A673 (cell line): ENCODE data around the gene MLST8. TPM values are rescaled to one million over a fixed set of nuclear protein-coding genes. Genes with fewer than 3 reads are reported as not detected.
A peak's percentile ranks its signal among the peaks of the same experiment; 100 is the strongest.

Experiments used
- BruUV-seq: library from RNA; stranded (reverse); fragments of 400-500 nt; replicated peaks from 2 replicates; lab custom pipeline; 2021; lab: Mats Ljungman, UMichigan
- CTCF ChIA-PET: fragments of 300-600 bp; sonication (Branson Sonifier 250); formaldehyde crosslinking; loops from one replicate; lab custom pipeline; 2022; ENCODE audit warnings: antibody characterized with exemption; lab: Charles Lee
- POLR2A ChIA-PET: fragments of 300-600 bp; sonication (Branson Sonifier 250); formaldehyde crosslinking; loops from one replicate; lab custom pipeline; 2022; ENCODE audit warnings: antibody characterized with exemption; ENCODE audit not compliant: low non-redundant PET; lab: Charles Lee
- DNase-seq: peaks from one replicate; pipeline ENCODE4 v3.0.0-alpha.2; 2015; ENCODE audit warnings: low spot score
- H3K27ac ChIP-seq: fragments of 200-600 bp; sonication (generic); 2 replicates; pipeline ENCODE4 v1.5.1; 2016; ENCODE audit warnings: mixed run types, low read depth, mild to moderate bottlenecking, mixed read lengths, antibody characterized with exemption, low read length; ENCODE audit not compliant: poor library complexity, severe bottlenecking
- H3K27me3 ChIP-seq: fragments of 200-600 bp; sonication (generic); replicated peaks from 2 replicates; pipeline ENCODE4 v1.6.1; 2017; ENCODE audit warnings: mixed run types, low read depth, mild to moderate bottlenecking, mixed read lengths, antibody characterized with exemption, low read length; ENCODE audit not compliant: insufficient read depth, poor library complexity
- H3K36me3 ChIP-seq: fragments of 200-600 bp; sonication (generic); 2 replicates; pipeline ENCODE4 v1.6.1; 2016; ENCODE audit warnings: mixed run types, mild to moderate bottlenecking, mixed read lengths, antibody characterized with exemption, low read length; ENCODE audit not compliant: insufficient read depth, poor library complexity, severe bottlenecking
- H3K4me1 ChIP-seq: fragments of 200-600 bp; sonication (generic); 2 replicates; pipeline ENCODE4 v1.6.1; 2017; ENCODE audit warnings: mixed run types, mild to moderate bottlenecking, mixed read lengths, antibody characterized with exemption, low read length; ENCODE audit not compliant: insufficient read depth, poor library complexity, severe bottlenecking
- H3K4me3 ChIP-seq: fragments of 200-600 bp; sonication (generic); 2 replicates; pipeline ENCODE4 v1.5.1; 2016; ENCODE audit warnings: low read depth, mixed run types, mild to moderate bottlenecking, mixed read lengths, low read length; ENCODE audit not compliant: poor library complexity, severe bottlenecking
- H3K9me3 ChIP-seq: fragments of 200-600 bp; sonication (generic); 2 replicates; pipeline ENCODE4 v1.6.1; 2016; ENCODE audit warnings: mixed run types, low read depth, mild to moderate bottlenecking, mixed read lengths, antibody characterized with exemption, low read length; ENCODE audit not compliant: poor library complexity, severe bottlenecking
- EZH2 ChIP-seq: fragments of 200-600 bp; sonication (generic); IDR thresholded peaks from 2 replicates; pipeline ENCODE4 v1.6.1; 2017; ENCODE audit warnings: borderline replicate concordance, low read depth, mild to moderate bottlenecking, mixed read lengths, antibody characterized with exemption, low read length; ENCODE audit not compliant: poor library complexity, severe bottlenecking
- intact Hi-C: fragments of 100-400 bp; cut with micrococcal nuclease; formaldehyde crosslinking; loops from one replicate; pipeline ENCODE4 v1.10.0; 2022; ENCODE audit not compliant: unreplicated experiment
- total RNA-seq: library from RNA; stranded (reverse); gene quantifications from 2 replicates; pipeline ENCODE4 v1.2.3, GENCODE V29; 2021
- TF ChIP-seq, protein P1 (sequence below): fragments of 300-800, 200-600 bp; sonication (generic); conservative IDR thresholded peaks from 2 replicates; pipeline ENCODE4 v1.5.1; 2017; ENCODE audit warnings: low read depth, mild to moderate bottlenecking, antibody characterized with exemption, low read length, moderate library complexity, mixed read lengths

Gene MLST8
- total RNA-seq, 1 experiment from 2014 or later, result 58.3 TPM

DNA sequence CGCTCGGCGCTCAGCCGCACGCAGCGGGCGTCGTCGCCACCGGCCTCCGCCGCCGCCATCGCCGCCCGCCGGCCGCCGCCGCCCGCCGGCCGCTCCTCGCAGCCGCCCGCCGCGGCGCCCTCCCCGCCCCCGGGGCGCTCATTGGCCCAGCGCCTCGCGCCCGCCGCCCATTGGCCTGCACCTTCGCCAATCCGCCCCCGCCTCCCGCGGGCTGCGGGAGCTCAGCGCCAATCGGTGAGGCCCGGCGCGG is 9.4 kb downstream of the MLST8 start, which contains the start of gene PGP:
PGP (minus strand) TSS at position 122 of the 250 bp plus-strand sequence; CDS start at position 59, 63 bp downstream.
- BruUV-seq, result no TSS peak
- H3K36me3 ChIP-seq, result peaks cover under 1% of the 10 kb centered on the region
- H3K9me3 ChIP-seq, result no peaks in the 10 kb centered on the region
- H3K27me3 ChIP-seq, result no peaks in the 10 kb centered on the region
- DNase-seq, result no peak
- ChIA-PET CTCF (no interaction called here), POLR2A (interaction anchor here (0.5 to 0.6 kb wide), 2 partner anchors 179 to 212 kb away, joined by 3 to 4 read pairs; no protein-coding TSS in a partner anchor)
- H3K4me1 ChIP-seq, result peaks cover 11% of the 10 kb centered on the region
- no peak for TF ChIP-seq EZH2
- TF ChIP-seq, protein P1, sequence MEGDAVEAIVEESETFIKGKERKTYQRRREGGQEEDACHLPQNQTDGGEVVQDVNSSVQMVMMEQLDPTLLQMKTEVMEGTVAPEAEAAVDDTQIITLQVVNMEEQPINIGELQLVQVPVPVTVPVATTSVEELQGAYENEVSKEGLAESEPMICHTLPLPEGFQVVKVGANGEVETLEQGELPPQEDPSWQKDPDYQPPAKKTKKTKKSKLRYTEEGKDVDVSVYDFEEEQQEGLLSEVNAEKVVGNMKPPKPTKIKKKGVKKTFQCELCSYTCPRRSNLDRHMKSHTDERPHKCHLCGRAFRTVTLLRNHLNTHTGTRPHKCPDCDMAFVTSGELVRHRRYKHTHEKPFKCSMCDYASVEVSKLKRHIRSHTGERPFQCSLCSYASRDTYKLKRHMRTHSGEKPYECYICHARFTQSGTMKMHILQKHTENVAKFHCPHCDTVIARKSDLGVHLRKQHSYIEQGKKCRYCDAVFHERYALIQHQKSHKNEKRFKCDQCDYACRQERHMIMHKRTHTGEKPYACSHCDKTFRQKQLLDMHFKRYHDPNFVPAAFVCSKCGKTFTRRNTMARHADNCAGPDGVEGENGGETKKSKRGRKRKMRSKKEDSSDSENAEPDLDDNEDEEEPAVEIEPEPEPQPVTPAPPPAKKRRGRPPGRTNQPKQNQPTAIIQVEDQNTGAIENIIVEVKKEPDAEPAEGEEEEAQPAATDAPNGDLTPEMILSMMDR, result no peak
- intact Hi-C loops, result loop anchor here (10.0 kb wide), 1 partner anchor 210 kb away; the partner anchor contains the start of gene ZNF598
- peak within 1 kb of the TSS; percentile 84 for H3K27ac ChIP-seq
- peak within 1 kb of the TSS; percentile 91 for H3K4me3 ChIP-seq

DNA sequence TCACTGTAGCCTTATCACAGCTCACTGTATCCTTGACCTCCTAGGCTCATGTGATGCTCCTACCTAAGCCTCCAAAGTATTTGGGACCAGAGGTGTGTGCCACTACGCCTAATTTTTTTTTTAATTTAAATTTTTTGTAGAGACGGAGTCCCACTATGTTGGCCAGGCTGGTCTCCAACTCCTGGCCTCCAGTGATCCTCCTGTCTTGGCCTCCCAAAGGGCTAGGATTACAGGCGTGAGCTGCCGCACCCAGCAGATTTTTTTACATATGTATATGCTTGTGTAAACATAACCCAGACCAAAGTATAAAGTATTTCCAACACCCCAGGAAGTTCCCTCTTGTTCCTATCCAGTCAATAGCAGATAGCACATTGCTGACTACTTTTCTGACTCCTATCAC is 11.1 kb downstream of the MLST8 start:
- no peak overlapping the region for H3K4me3 ChIP-seq
- H3K36me3 ChIP-seq, result no peaks in the 10 kb centered on the region
- TF ChIP-seq, protein P1, result no peak
- no peak for TF ChIP-seq EZH2
- no peak overlapping the region for H3K27ac ChIP-seq
- BruUV-seq, result no TSS peak
- CTCF ChIA-PET, result no interaction called here
- peaks cover 11% of the 10 kb centered on the region for H3K4me1 ChIP-seq
- intact Hi-C loops, result loop anchor here (10.0 kb wide), 1 partner anchor 212 kb away; the partner anchor contains the start of gene ZNF598
- no peaks in the 10 kb centered on the region for H3K27me3 ChIP-seq
- POLR2A ChIA-PET, result no interaction called here
- H3K9me3 ChIP-seq, result no peaks in the 10 kb centered on the region
- DNase-seq, result no peak

DNA sequence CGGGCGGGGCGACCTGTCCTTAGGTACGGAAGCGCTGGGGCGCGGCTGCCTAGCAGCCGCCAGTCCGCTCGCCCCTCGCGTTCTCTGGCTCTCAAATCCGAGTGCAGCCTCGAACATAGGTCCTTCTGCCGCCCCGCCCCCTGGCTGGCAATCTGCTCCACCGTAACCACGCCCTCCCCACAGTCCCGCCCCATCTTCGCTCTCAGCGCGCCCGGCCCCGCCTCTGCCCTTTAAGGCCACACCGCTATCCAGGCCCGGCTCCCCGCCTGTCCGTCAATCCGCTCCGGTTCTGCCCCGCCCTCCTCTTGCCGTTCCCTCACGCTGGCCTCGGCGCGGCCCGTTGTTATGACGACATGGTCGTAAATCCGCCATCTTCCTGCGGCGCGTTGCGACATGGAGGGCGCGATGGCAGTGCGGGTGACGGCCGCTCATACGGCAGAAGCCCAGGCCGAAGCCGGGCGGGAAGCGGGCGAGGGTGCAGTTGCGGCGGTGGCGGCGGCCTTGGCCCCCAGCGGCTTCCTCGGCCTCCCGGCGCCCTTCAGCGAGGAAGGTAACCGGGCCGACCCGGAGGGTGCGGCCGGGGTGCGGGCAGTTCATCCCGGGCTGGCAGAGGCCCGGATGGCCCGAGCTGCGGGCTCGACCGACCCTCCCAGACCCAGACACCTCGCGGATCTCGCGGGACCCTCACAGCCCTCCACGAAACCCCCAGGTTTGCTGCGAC is 18.1 kb downstream of the MLST8 start, which contains the start of gene E4F1:
E4F1 (plus strand) TSS at position 371 of the 721 bp plus-strand sequence; CDS start at position 394, 23 bp downstream.
- no TSS peak for BruUV-seq

More for the DNA sequence above, 18.1 kb downstream of the MLST8 start, which contains the start of gene E4F1:
- Histone ChIP-seq H3K4me1 (no peaks in the 10 kb centered on the region), H3K9me3 (no peaks in the 10 kb centered on the region), H3K27me3 (no peaks in the 10 kb centered on the region), H3K27ac (peak within 1 kb of the TSS; percentile 91), H3K4me3 (peak within 1 kb of the TSS; percentile 94), H3K36me3 (peaks cover 6% of the 10 kb centered on the region)
- DNase-seq, result peak; percentile 100
- TF ChIP-seq EZH2, result no peak
- TF ChIP-seq, protein P1, result no peak
- CTCF ChIA-PET, result no interaction called here
- POLR2A ChIA-PET, result no interaction called here
- intact Hi-C loops, result loop anchor here (5.0 kb wide), 1 partner anchor 66 kb away; the partner anchor contains the start of gene TRAF7
